Caki2 (cell line): ENCODE results near the gene PCDHB5. TPM values are rescaled to one million over a fixed set of nuclear protein-coding genes. Genes with fewer than 3 reads are reported as not detected.
A peak's percentile ranks its signal among the peaks of the same experiment; 100 is the strongest.

Experiments
- DNase-seq: peaks from one replicate; pipeline ENCODE4 v3.0.0-alpha.2; 2015; ENCODE audit warnings: low read depth
- in situ Hi-C: cut with HindIII; loops from 2 replicates; pipeline ENCODE4 v1.10.0; 2016; ENCODE audit warnings: low sequenced_read_pairs, low pct_unique_long_range_greater_than_20kb, mixed read lengths
- total RNA-seq: library from RNA; depleted of rRNA; stranded (reverse); fragments of >200 nt; shearing (Covaris generic); gene quantifications from 2 replicates; pipeline ENCODE4 v1.2.3, GENCODE V29; 2014; ENCODE audit warnings: low replicate concordance; rRNA removed

The PCDHB5 gene
- total RNA-seq, 1 experiment from 2014 or later = 17.1 TPM

GRCh38 chr5:141186897-141187512 is 52.0 kb downstream of the PCDHB5 start, which contains the start of gene PCDHB9:
Gene PCDHB9 (plus strand): TSS chr5:141187161. CDS start chr5:141187319, 158 bp downstream.
- peak; percentile 5 for DNase-seq

More at GRCh38 chr5:141186897-141187512, 52.0 kb downstream of the PCDHB5 start, which contains the start of gene PCDHB9:
- in situ Hi-C loops = no loop called here

Other genes starting within 250 kb of the PCDHB5 start
- 0.09 and 0.10 TPM in 2 replicates for gene PCDHAC1, start 208.9 kb upstream of the PCDHB5 start, total RNA-seq
- 2.8 and 4.6 TPM in 2 replicates for gene PCDHAC2, start 168.7 kb upstream of the PCDHB5 start, total RNA-seq
- not detected in 2 replicates for gene PCDHB1, start 83.8 kb upstream of the PCDHB5 start, total RNA-seq
- gene PCDHB2, start 40.6 kb upstream of the PCDHB5 start, total RNA-seq = not detected in 2 replicates
- not detected in 2 replicates for gene PCDHB3, start 34.7 kb upstream of the PCDHB5 start, total RNA-seq
- not detected in 2 replicates for gene PCDHB4, start 13.4 kb upstream of the PCDHB5 start, total RNA-seq
- not detected in 2 replicates for gene PCDHB6, start 14.9 kb downstream of the PCDHB5 start, total RNA-seq
- gene PCDHB7, start 37.4 kb downstream of the PCDHB5 start, total RNA-seq = 0.90 and 1.2 TPM in 2 replicates
- not detected in 2 replicates for gene PCDHB8, start 42.6 kb downstream of the PCDHB5 start, total RNA-seq
- 3.1 and 4.1 TPM in 2 replicates for gene PCDHB16, start 47.2 kb downstream of the PCDHB5 start, total RNA-seq
- gene PCDHB9, start 52.0 kb downstream of the PCDHB5 start, total RNA-seq = 1.1 and 1.6 TPM in 2 replicates
- 0.41 and 1.2 TPM in 2 replicates for gene PCDHB10, start 57.1 kb downstream of the PCDHB5 start, total RNA-seq
- gene PCDHB11, start 64.4 kb downstream of the PCDHB5 start, total RNA-seq = 0.61 TPM in 1 of 2 replicates, not detected in the other
- gene PCDHB12, start 73.5 kb downstream of the PCDHB5 start, total RNA-seq = 0.35 TPM in 1 of 2 replicates, not detected in the other
- 0.44 and 0.93 TPM in 2 replicates for gene PCDHB13, start 78.7 kb downstream of the PCDHB5 start, total RNA-seq
- gene PCDHB14, start 88.1 kb downstream of the PCDHB5 start, total RNA-seq = 0.29 and 7.7 TPM in 2 replicates
- not detected in 2 replicates for gene PCDHB15, start 110.2 kb downstream of the PCDHB5 start, total RNA-seq
- gene SLC25A2, start 168.8 kb downstream of the PCDHB5 start, total RNA-seq = not detected in 2 replicates
- gene TAF7, start 185.6 kb downstream of the PCDHB5 start, total RNA-seq = 103 and 109 TPM in 2 replicates
- gene PCDHGA1, start 195.3 kb downstream of the PCDHB5 start, total RNA-seq = 0.07 TPM in 1 of 2 replicates, not detected in the other
- gene PCDHGA2, start 203.6 kb downstream of the PCDHB5 start, total RNA-seq = not detected in 2 replicates
- gene PCDHGA3, start 208.6 kb downstream of the PCDHB5 start, total RNA-seq = not detected in 2 replicates
- 0.06 TPM in 1 of 2 replicates, not detected in the other for gene PCDHGB1, start 214.9 kb downstream of the PCDHB5 start, total RNA-seq
- not detected in 2 replicates for gene PCDHGA4, start 219.8 kb downstream of the PCDHB5 start, total RNA-seq
- 0.34 TPM in 1 of 2 replicates, not detected in the other for gene PCDHGB2, start 224.8 kb downstream of the PCDHB5 start, total RNA-seq
- 0.24 TPM in 1 of 2 replicates, not detected in the other for gene PCDHGA5, start 229.0 kb downstream of the PCDHB5 start, total RNA-seq
- gene PCDHGB3, start 235.0 kb downstream of the PCDHB5 start, total RNA-seq = not detected in 2 replicates
- gene PCDHGA6, start 238.7 kb downstream of the PCDHB5 start, total RNA-seq = 1.6 TPM in 1 of 2 replicates, not detected in the other
- gene PCDHGA7, start 247.5 kb downstream of the PCDHB5 start, total RNA-seq = not detected in 2 replicates